Measurements from ENCODE around the gene TAF1A. TPM values are rescaled to one million over a fixed set of nuclear protein-coding genes. Genes with fewer than 3 reads are reported as not detected.

TAF1A gene
- total and polyA plus RNA-seq, 2 of the 8 experiments (the other 6 are each of a cell fraction or from before 2014, with no cell fraction given): 3.3 to 16.7 TPM

DNA sequence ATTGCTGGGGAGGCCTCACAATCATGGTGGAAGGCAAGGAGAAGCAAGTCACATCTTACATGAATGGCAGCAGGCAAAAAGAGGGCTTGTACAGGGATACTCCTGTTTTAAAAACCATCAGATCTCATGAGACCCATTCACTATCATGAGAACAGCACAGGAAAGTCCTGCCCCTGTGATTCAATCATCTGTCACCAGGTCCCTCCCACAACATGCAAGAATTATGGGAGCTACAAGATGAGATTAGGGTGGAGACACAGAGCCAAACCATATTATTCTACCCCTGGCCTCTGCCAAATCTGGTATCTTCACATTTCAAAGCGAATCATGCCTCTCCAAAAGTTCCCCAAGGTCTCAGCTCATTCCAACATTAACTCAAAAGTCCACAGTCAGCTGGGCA, 17.0 kb upstream of the TAF1A start (continued):
- TF ChIP-seq EP300 (IDR thresholded peaks at IDR 0.05; ENCODE audit: borderline replicate concordance in 1 of 2, low read depth in 2 of 2, low read length in 2 of 2) (no peak), JUND (IDR thresholded peaks at IDR 0.05; ENCODE audit: low read length) (no peak), NANOG (IDR thresholded peaks at IDR 0.05; ENCODE audit: insufficient read depth, low read depth, low read length, poor library complexity, severe bottlenecking) (no peak), KDM5A (IDR thresholded peaks at IDR 0.05; ENCODE audit: low read length) (no peak)
